GM12891 (cell line): ENCODE results near the gene CLDN1.

Source experiments
- DNase-seq: peaks from one replicate; pipeline ENCODE4 v3.0.0; 2011; ENCODE audit warnings: low spot score; ENCODE audit not compliant: insufficient read length
- FAIRE-seq: peaks from 2 replicates; lab custom pipeline; 2011; peaks lifted over from hg19 to GRCh38; lab: Jason Lieb, UNC
- POLR2AphosphoS5 ChIP-seq: IDR thresholded peaks from 2 replicates; pipeline ENCODE4 v1.6.1; 2011; ENCODE audit warnings: low read depth, low read length, control low read depth
- POU2F2 ChIP-seq: IDR thresholded peaks from 2 replicates; pipeline ENCODE4 v1.6.1; 2011; ENCODE audit warnings: low read depth, mild to moderate bottlenecking, control low read depth, low read length, moderate library complexity

Gene CLDN1

DNA sequence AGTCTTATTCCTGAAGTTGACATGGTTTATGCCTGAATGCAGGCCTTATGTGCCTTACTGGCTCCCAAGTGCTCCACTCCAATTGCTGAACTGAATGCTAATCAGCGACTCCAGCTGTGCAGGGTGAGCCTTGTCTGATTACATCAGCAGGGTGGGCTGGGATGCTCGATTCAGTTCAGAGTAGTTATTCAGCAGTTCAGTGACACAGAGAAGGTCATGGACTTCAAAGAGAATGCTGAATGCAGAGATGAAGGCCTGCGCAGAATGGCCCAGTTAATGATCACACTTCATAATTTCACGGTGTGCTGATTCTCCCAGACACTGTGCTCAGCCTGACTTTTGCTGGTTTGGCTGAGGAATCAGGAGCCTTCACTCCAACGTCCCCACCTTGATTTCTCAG lies 63.6 kb downstream of the CLDN1 start:
- TF ChIP-seq POLR2AphosphoS5 = no peak
- no peak for TF ChIP-seq POU2F2
- FAIRE-seq = no peak
- DNase-seq = no peak
